Vagina (tissue), 2 donors: ENCODE measurements around the gene KCNN3.
"Not testable (repeated sequence)": the region's sequence is repeated elsewhere in the genome, so short reads cannot be mapped to it uniquely, and the experiment has no call there.

Source experiments
- POLR2A ChIP-seq, 2 donors: fragments of 450-650 bp; IDR thresholded peaks; one replicate each; pipeline ENCODE4 v1.6.1; 2017; ENCODE audit warnings: antibody characterized with exemption in 2 of 2, mild to moderate bottlenecking in 2 of 2, moderate library complexity in 2 of 2
- TF ChIP-seq, protein P1 (sequence below), 3 experiments: fragments of 450-650 bp in 2 of 3; fragments of 200-600 bp in 1 of 3; sonication (generic) in 1 of 3; IDR thresholded peaks; one replicate each; pipeline ENCODE4 v1.5.1; 2017 to 2019; ENCODE audit warnings: antibody characterized with exemption in 3 of 3, mild to moderate bottlenecking in 2 of 3, moderate library complexity in 2 of 3

DNA sequence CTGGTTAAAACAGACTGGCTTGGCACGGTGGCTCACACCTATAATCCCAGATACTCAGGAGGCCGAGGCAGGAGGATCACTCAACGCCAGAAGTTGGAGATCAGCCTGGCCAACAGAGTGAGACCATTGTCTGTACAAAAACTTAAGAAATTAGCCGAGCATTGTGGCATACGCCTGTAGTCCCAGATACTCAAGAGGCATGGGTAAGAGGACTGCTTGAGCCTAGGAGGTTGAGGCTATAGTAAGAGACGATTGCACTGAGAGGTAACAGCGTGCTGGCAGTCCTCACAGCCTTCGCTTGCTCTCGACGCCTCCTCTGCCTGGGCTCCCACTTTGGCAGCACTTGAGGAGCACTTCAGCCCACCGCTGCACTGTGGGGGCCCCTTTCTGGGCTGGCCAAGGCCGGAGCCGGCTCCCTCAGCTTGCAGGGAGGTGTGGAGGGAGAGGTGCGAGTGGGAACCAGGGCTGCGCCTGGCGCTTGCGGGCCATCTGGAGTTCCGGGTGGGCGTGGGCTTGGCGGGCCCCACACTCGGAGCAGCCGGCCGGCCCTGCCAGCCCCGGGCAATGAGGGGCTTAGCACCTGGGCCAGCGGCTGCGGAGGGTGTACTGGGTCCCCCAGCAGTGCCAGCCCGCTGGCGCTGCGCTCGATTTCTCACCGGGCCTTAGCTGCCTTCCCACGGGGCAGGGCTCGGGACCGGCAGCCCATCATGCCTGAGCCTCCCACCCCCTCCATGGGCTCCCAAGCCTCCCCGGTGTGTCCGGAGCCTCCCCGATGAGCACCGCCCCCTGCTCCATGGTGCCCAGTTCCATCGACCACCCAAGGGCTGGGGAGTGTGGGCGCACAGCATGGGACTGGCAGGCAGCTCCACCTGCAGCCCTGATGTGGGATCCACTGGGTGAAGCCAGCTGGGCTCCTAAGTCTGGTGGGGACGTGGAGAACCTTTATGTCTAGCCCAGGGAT, 199.5 kb downstream of the KCNN3 start:
- TF ChIP-seq, protein P1, sequence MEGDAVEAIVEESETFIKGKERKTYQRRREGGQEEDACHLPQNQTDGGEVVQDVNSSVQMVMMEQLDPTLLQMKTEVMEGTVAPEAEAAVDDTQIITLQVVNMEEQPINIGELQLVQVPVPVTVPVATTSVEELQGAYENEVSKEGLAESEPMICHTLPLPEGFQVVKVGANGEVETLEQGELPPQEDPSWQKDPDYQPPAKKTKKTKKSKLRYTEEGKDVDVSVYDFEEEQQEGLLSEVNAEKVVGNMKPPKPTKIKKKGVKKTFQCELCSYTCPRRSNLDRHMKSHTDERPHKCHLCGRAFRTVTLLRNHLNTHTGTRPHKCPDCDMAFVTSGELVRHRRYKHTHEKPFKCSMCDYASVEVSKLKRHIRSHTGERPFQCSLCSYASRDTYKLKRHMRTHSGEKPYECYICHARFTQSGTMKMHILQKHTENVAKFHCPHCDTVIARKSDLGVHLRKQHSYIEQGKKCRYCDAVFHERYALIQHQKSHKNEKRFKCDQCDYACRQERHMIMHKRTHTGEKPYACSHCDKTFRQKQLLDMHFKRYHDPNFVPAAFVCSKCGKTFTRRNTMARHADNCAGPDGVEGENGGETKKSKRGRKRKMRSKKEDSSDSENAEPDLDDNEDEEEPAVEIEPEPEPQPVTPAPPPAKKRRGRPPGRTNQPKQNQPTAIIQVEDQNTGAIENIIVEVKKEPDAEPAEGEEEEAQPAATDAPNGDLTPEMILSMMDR (IDR thresholded peaks at IDR 0.05): not testable (repeated sequence)
- TF ChIP-seq POLR2A (IDR thresholded peaks at IDR 0.05): not testable (repeated sequence)
